GM13976 (cell line): ENCODE data around the gene CSNK1G1.

Source experiments
- DNase-seq: peaks from one replicate; pipeline ENCODE4 v3.0.0; 2012; ENCODE audit warnings: low spot score
- in situ Hi-C: fragments of 300-500 bp; cut with MboI; formaldehyde crosslinking; loops from one replicate; pipeline ENCODE4 v1.12.0; 2022; ENCODE audit warnings: low sequenced_read_pairs, mixed read lengths, inconsistent platforms; ENCODE audit not compliant: unreplicated experiment
- TF ChIP-seq, protein P1 (sequence below): IDR thresholded peaks from 2 replicates; pipeline ENCODE4 v1.5.1; 2012; ENCODE audit warnings: borderline replicate concordance, mild to moderate bottlenecking; ENCODE audit not compliant: insufficient read depth; ENCODE audit errors: extremely low read depth, missing control alignments, control extremely low read depth

CSNK1G1 gene

DNA sequence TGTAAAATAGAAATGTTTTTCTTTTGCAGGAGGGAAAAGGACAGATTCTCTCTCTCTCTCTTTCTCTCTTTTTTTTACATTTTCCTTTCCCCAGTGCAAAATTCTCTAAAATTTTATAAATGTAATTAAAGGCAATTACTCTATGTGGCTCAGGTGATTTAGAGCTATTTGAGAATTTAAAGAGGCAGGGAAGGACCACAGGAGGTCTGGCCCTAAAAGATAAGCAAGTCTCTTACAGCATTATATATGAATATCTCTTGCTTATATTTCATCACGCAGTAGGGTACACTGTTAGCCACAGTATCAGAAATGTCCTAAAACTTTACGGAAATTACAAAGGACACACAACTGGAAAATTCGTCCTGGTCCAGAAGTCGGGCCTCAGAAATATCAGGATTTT, 122.7 kb downstream of the CSNK1G1 start:
- TF ChIP-seq, protein P1, sequence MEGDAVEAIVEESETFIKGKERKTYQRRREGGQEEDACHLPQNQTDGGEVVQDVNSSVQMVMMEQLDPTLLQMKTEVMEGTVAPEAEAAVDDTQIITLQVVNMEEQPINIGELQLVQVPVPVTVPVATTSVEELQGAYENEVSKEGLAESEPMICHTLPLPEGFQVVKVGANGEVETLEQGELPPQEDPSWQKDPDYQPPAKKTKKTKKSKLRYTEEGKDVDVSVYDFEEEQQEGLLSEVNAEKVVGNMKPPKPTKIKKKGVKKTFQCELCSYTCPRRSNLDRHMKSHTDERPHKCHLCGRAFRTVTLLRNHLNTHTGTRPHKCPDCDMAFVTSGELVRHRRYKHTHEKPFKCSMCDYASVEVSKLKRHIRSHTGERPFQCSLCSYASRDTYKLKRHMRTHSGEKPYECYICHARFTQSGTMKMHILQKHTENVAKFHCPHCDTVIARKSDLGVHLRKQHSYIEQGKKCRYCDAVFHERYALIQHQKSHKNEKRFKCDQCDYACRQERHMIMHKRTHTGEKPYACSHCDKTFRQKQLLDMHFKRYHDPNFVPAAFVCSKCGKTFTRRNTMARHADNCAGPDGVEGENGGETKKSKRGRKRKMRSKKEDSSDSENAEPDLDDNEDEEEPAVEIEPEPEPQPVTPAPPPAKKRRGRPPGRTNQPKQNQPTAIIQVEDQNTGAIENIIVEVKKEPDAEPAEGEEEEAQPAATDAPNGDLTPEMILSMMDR = no peak
- in situ Hi-C loops = no loop called here
- DNase-seq = no peak

DNA sequence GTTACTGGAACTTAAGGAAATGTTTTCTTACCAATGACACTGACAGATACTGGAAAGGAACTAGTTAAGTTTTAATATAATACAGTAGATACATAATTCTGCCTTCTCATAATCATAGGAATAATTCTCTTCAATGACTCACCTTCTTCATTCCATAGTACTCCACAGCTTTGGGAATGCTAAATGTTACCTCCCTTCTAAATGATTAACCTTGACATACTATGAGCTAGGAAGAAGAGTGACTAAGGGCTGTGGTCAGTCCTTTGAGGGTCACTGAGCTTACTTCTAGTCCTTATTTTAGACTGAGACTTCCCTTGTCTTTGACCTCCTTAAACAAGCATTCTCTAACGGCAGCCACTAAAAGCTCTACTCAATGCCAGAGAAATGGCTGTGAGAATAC, 123.6 kb downstream of the CSNK1G1 start:
- TF ChIP-seq, protein P1 = no peak
- DNase-seq = no peak
- in situ Hi-C loops = no loop called here

DNA sequence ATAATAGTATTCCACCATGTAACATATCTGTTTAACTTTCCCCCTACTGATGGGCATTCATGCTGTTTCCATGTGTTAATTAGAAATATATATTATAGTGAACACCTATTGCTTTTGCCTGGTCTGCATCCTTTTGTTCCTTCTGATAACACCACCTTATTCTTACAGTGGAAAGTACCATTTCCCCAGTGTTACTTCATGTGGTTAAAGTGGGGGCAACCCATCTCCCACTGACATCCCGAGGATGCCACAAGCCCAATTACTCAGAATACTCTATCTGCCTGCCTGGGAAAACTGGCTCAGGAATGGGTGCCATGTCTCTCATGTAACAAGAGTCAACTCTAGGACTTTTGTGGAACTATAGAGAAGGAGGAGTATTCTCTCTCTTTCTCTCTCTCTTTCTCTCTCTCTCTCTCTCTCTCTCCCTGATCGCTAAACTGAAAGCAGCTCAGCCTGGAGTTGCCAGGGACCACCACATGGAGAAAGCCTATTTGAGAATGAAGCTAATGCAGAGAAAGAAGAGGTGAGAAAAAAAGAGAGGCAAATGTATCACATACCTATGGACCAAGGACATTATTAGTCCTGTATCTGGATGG, 126.7 kb downstream of the CSNK1G1 start:
- in situ Hi-C loops = no loop called here
- TF ChIP-seq, protein P1 = no peak
- DNase-seq = no peak

DNA sequence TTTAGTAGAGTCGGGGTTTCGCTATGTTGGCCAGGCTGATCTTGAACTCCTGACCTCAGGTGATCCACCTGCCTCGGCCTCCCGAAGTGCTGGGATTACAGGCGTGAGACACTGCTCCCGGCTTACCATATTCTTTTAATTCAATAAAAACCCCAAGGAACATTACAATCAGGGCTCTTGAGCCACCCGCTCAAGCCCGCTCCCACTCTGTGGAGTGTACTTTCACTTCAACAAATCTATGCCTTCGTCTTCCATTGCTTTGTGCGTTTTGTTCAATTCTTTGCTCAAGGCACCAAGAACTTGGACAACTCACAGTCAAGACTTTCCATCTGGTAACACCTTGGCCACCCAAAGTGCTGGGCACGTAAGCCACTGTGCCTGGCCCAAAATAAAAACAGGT, 130.2 kb downstream of the CSNK1G1 start:
- TF ChIP-seq, protein P1 = no peak
- in situ Hi-C loops = no loop called here
- DNase-seq = no peak

DNA sequence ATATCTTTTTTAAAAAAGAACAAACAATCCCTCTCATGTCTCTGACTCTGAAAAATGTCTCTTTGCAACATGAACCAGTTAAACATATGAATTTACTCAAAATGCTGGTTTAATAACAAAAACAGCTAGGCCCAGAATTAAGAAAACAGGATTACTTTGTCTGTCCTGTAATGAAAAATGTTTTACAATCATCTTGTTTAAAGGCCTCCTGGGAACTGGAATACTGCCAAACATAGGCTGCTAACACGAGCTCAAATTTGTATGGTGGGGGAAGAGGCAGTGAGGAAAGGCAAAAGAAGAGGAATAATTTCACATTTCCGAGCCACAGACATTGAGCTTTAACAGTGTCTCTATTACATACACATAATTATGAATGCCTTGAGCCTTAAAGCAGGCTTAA, 131.5 kb downstream of the CSNK1G1 start:
- in situ Hi-C loops = loop anchor here (25.0 kb wide), 1 partner anchor 438 kb away; no protein-coding TSS in a partner anchor
- DNase-seq = no peak
- TF ChIP-seq, protein P1 = no peak

DNA sequence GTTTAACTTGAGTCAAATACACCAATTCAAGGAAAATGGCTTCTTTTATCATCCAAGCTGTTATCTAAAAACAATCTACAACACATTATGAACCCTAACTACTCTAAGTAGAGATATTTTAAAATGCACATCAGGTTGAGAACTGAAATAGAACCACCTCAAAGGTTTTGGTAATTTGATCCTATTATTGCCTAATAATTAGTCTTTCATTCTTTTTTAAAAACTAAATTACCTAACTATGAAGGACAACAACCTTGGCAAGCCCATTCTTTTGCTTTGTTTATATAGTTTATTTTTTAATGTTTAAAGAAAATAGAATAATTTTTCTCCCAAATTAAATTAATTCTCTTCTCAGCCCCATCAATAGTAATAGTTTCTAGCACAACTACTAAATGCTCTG, 132.1 kb downstream of the CSNK1G1 start:
- in situ Hi-C loops = loop anchor here (25.0 kb wide), 1 partner anchor 438 kb away; no protein-coding TSS in a partner anchor

More for the DNA sequence above, 132.1 kb downstream of the CSNK1G1 start:
- TF ChIP-seq, protein P1 = no peak
- DNase-seq = no peak
